A549 (cell line): ENCODE results near the gene PRDM11. TPM values are rescaled to one million over a fixed set of nuclear protein-coding genes. Genes with fewer than 3 reads are reported as not detected.

Source experiments
- ATAC-seq, 2 experiments: fragments of 200-7000 bp in 1 of 2; fragments of >200 bp in 1 of 2; cut with Nextera tagmentation in 1 of 2; cut with Tn5 transposase in 1 of 2; 3 replicates each; pipeline versions ENCODE4 v1.8.0 to v1.9.1; 2018 to 2020; ENCODE audit warnings: mild to moderate bottlenecking in 1 of 2, moderate library complexity in 1 of 2
- CTCF ChIA-PET: fragments of 300-600 bp; sonication (Branson Sonifier 250); formaldehyde crosslinking; extraction: SDS; loops from one replicate; lab custom pipeline; 2021; ENCODE audit warnings: antibody characterized with exemption, inconsistent platforms; lab: Yijun Ruan, JAX
- POLR2A ChIA-PET: fragments of 350-600 bp; formaldehyde crosslinking; extraction: SDS; loops from one replicate; lab custom pipeline; 2021; ENCODE audit warnings: antibody characterized with exemption, inconsistent platforms; lab: Yijun Ruan, JAX
- DNase-seq, 2 experiments: peaks; one replicate each; pipeline versions ENCODE4 v3.0.0 to v3.0.0-alpha.2; 2011 to 2016; ENCODE audit warnings: low read depth in 1 of 2, low spot score in 1 of 2
- FAIRE-seq: peaks from 2 replicates; lab custom pipeline; 2011; peaks lifted over from hg19 to GRCh38; lab: Jason Lieb, UNC
- H3K27ac ChIP-seq, 2 experiments: fragments of >200 bp; sonication (Bioruptor Twin); formaldehyde crosslinking; 3 replicates each; pipeline ENCODE4 v1.5.1; 2016 to 2017
- H3K4me1 ChIP-seq: fragments of >200 bp; sonication (Bioruptor Twin); formaldehyde crosslinking; 3 replicates; pipeline ENCODE4 v1.6.1; 2016
- H3K4me2 ChIP-seq: fragments of >200 bp; sonication (Bioruptor Twin); formaldehyde crosslinking; 3 replicates; pipeline ENCODE4 v1.6.1; 2016
- H3K4me3 ChIP-seq: fragments of >200 bp; sonication (Bioruptor Twin); formaldehyde crosslinking; 3 replicates; pipeline ENCODE4 v1.5.1; 2016
- H3K9me3 ChIP-seq: fragments of >200 bp; sonication (Bioruptor Twin); formaldehyde crosslinking; 3 replicates; pipeline ENCODE4 v1.6.1; 2016
- BHLHE40 ChIP-seq: IDR thresholded peaks from 2 replicates; pipeline ENCODE4 v1.6.1; 2012; ENCODE audit warnings: low read depth, low read length, inconsistent platforms
- CBX8 ChIP-seq: fragments of 200-600 bp; sonication (generic); IDR thresholded peaks from 2 replicates; pipeline ENCODE4 v1.6.1; 2016
- CEBPB ChIP-seq, 2 experiments: fragments of >200 bp in 1 of 2; sonication (Bioruptor Twin) in 1 of 2; formaldehyde crosslinking in 1 of 2; IDR thresholded peaks; 2 replicates each; pipeline ENCODE4 v1.6.1; 2012 to 2016
- CHD2 ChIP-seq: fragments of 150-350 bp; IDR thresholded peaks from 2 replicates; pipeline ENCODE4 v1.6.1; 2014; ENCODE audit warnings: low read length; ENCODE audit not compliant: partially characterized antibody
- EHF ChIP-seq: fragments of 250-450 bp; sonication (Bioruptor Pico); IDR thresholded peaks from 2 replicates; pipeline ENCODE4 v1.5.0; 2020; ENCODE audit warnings: mild to moderate bottlenecking
- EP300 ChIP-seq, 2 experiments: fragments of >200 bp; sonication (Bioruptor Twin); formaldehyde crosslinking; IDR thresholded peaks; 2 replicates in 1 of 2; 3 replicates in 1 of 2; pipeline ENCODE4 v1.6.1; 2016 to 2017
- ESRRA ChIP-seq: fragments of 150-350 bp; IDR thresholded peaks from 2 replicates; pipeline ENCODE4 v1.6.1; 2014; ENCODE audit warnings: mild to moderate bottlenecking, low read length, borderline replicate concordance
- FOSB ChIP-seq: fragments of 250-450 bp; sonication (Bioruptor Pico); IDR thresholded peaks from 2 replicates; pipeline ENCODE4 v1.5.0; 2020; ENCODE audit warnings: mild to moderate bottlenecking, moderate library complexity
- FOSL2 ChIP-seq, 2 experiments: fragments of 450-650 bp in 1 of 2; fragments of >200 bp in 1 of 2; sonication (Bioruptor Twin) in 1 of 2; formaldehyde crosslinking; IDR thresholded peaks; 2 replicates each; pipeline versions ENCODE4 v1.5.0 to v1.6.1; 2016 to 2020; ENCODE audit warnings: mild to moderate bottlenecking in 1 of 2, moderate library complexity in 1 of 2
- GATA3 ChIP-seq: IDR thresholded peaks from 2 replicates; pipeline ENCODE4 v1.6.1; 2012; ENCODE audit warnings: borderline replicate concordance
- HDAC2 ChIP-seq: fragments of 200-600 bp; sonication (generic); IDR thresholded peaks from 2 replicates; pipeline ENCODE4 v1.6.1; 2016
- HOXA7 ChIP-seq: fragments of 250-450 bp; sonication (Bioruptor Pico); IDR thresholded peaks from 2 replicates; pipeline ENCODE4 v1.5.0; 2020; ENCODE audit warnings: mild to moderate bottlenecking, moderate library complexity
- HOXB5 ChIP-seq: fragments of 250-450 bp; sonication (Bioruptor Pico); IDR thresholded peaks from 2 replicates; pipeline ENCODE4 v1.5.0; 2020; ENCODE audit warnings: mild to moderate bottlenecking, moderate library complexity
- JUNB ChIP-seq: fragments of >200 bp; sonication (Bioruptor Twin); formaldehyde crosslinking; IDR thresholded peaks from 2 replicates; pipeline ENCODE4 v1.6.1; 2016
- POLR2A ChIP-seq: IDR thresholded peaks from 2 replicates; pipeline ENCODE4 v1.6.1; 2012; ENCODE audit warnings: mild to moderate bottlenecking, low read length
- POLR2AphosphoS2 ChIP-seq: conservative IDR thresholded peaks from 2 replicates; pipeline ENCODE4 v1.6.1; 2012; ENCODE audit warnings: low read length, improper control_type of control experiment, inconsistent platforms
- RAD21 ChIP-seq, 2 experiments: fragments of >200 bp in 1 of 2; sonication (Bioruptor Twin) in 1 of 2; formaldehyde crosslinking in 1 of 2; IDR thresholded peaks in 1 of 2; conservative IDR thresholded peaks in 1 of 2; 2 replicates in 1 of 2; 3 replicates in 1 of 2; pipeline ENCODE4 v1.6.1; 2012 to 2018; ENCODE audit warnings: inconsistent platforms in 1 of 2
- RCOR1 ChIP-seq: fragments of 150-350 bp; IDR thresholded peaks from 2 replicates; pipeline ENCODE4 v1.6.1; 2014; ENCODE audit warnings: antibody characterized with exemption, low read length, low read depth
- RFX5 ChIP-seq: fragments of 450-650 bp; IDR thresholded peaks from 2 replicates; pipeline ENCODE4 v1.7.1; 2014; ENCODE audit warnings: antibody characterized with exemption, mild to moderate bottlenecking, moderate library complexity
- SMC3 ChIP-seq: fragments of >200 bp; sonication (Bioruptor Twin); formaldehyde crosslinking; IDR thresholded peaks from 3 replicates; pipeline ENCODE4 v1.6.1; 2018; ENCODE audit warnings: inconsistent platforms
- SREBF2 ChIP-seq: fragments of 450-650 bp; IDR thresholded peaks from 2 replicates; pipeline ENCODE4 v1.6.1; 2014; ENCODE audit warnings: mild to moderate bottlenecking, moderate library complexity
- TFCP2L1 ChIP-seq: fragments of 250-450 bp; sonication (Bioruptor Pico); IDR thresholded peaks from 2 replicates; pipeline ENCODE4 v1.5.0; 2021; ENCODE audit warnings: mild to moderate bottlenecking
- ZC3H11A ChIP-seq: fragments of 450-650 bp; IDR thresholded peaks from 2 replicates; pipeline ENCODE4 v1.6.1; 2014; ENCODE audit warnings: antibody characterized with exemption, mild to moderate bottlenecking
- ZFP36 ChIP-seq: fragments of 450-650 bp; IDR thresholded peaks from 2 replicates; pipeline ENCODE4 v1.6.1; 2014; ENCODE audit warnings: borderline replicate concordance; ENCODE audit not compliant: partially characterized antibody
- ZSCAN20 ChIP-seq: fragments of 250-450 bp; sonication (Bioruptor Pico); IDR thresholded peaks from 2 replicates; pipeline ENCODE4 v1.8.0; 2022; ENCODE audit warnings: mild to moderate bottlenecking, moderate library complexity
- WGBS: methylation state at CpG from one replicate; pipeline ENCODE4 v1.1.6; 2017; ENCODE audit errors: missing lambda C conversion rate; 5-methylcytosine and 5-hydroxymethylcytosine counted together
- polyA plus RNA-seq, 4 experiments: library from polyadenylated mRNA; depleted of rRNA in 3 of 4; stranded (reverse); fragments of >200 nt; fragmentation: RNase III in 1 of 4; extraction: RNeasy Plus Mini Kit Qiagen cat#74134 plus additional on column Dnase treatment in 1 of 4; gene quantifications; 2 replicates in 3 of 4; 3 replicates in 1 of 4; pipeline ENCODE4 v1.2.3, GENCODE V29; 2011 to 2017
- TF ChIP-seq, protein P1 (sequence below): fragments of 450-650 bp; IDR thresholded peaks from 2 replicates; pipeline ENCODE4 v1.6.1; 2014; ENCODE audit warnings: antibody characterized with exemption
- TF ChIP-seq, protein P2 (sequence below): fragments of >200 bp; sonication (Bioruptor Twin); formaldehyde crosslinking; IDR thresholded peaks from 3 replicates; pipeline ENCODE4 v1.5.1; 2016
- TF ChIP-seq, protein P3 (sequence below): fragments of 250-450 bp; sonication (Bioruptor Pico); IDR thresholded peaks from 2 replicates; pipeline ENCODE4 v1.5.0; 2021; ENCODE audit warnings: mild to moderate bottlenecking, moderate library complexity, borderline replicate concordance
- TF ChIP-seq, protein P4 (sequence below): fragments of 150-350 bp; IDR thresholded peaks from 2 replicates; pipeline ENCODE4 v1.6.1; 2014; ENCODE audit warnings: low read depth, mild to moderate bottlenecking, low read length
- TF ChIP-seq, protein P5 (sequence below): fragments of 250-450 bp; sonication (Bioruptor Pico); IDR thresholded peaks from 2 replicates; pipeline ENCODE4 v1.5.0; 2020; ENCODE audit warnings: low read depth, mild to moderate bottlenecking, moderate library complexity
- TF ChIP-seq, protein P6 (sequence below): fragments of >200 bp; sonication (Bioruptor Twin); formaldehyde crosslinking; IDR thresholded peaks from 2 replicates; pipeline ENCODE4 v1.6.1; 2016
- TF ChIP-seq, protein P7 (sequence below): IDR thresholded peaks from 2 replicates; pipeline ENCODE4 v1.6.1; 2012; ENCODE audit warnings: low read depth, borderline replicate concordance

PRDM11 gene
- polyA plus RNA-seq, 2 of the 4 experiments (the other 2 are of a cell fraction), result 4.3 to 5.3 TPM

DNA sequence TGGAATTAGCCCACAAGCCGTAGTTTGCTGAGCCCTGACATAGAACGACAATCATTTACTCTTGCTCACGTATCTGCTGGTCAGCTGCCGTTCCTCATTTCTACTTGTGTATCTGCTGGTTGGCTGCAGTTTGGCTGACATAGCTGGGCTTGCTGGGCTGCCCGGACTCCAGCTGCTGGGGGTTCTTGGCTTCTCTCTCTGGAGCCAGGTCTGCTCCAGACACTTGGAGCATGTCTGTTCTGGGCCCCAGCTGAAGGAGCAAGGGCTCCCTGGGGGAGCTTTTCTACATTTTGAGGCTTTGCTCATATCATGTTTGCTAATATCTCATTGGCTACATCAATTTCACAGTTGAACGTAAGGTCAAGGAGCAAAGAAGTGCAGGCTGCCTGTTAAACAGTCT lies 47.3 kb downstream of the PRDM11 start:
- ATAC-seq (no peak), DNase-seq (no peak), FAIRE-seq (no peak)
- no peaks in the 10 kb centered on the region for H3K4me1 ChIP-seq
- CTCF ChIA-PET, result interaction anchor here (0.8 to 4.1 kb wide), 4 partner anchors 9 to 83 kb away, joined by 4 to 23 read pairs (median 4); no protein-coding TSS in a partner anchor
- H3K4me2 ChIP-seq, result no peak overlapping the region
- H3K27ac ChIP-seq, result no peak overlapping the region
- TF ChIP-seq EP300 (IDR thresholded peaks at IDR 0.05) (no peak), CBX8 (no peak), RCOR1 (no peak), SMC3 (no peak), FOSL2 (IDR thresholded peaks at IDR 0.05) (no peak), FOSL2 (CRISPR knock-in tag; IDR thresholded peaks at IDR 0.05) (no peak), JUNB (no peak), SREBF2 (no peak), RFX5 (no peak), HDAC2 (no peak), TFCP2L1 (CRISPR knock-in tag) (no peak), CEBPB (IDR thresholded peaks at IDR 0.05) (no peak), POLR2A (no peak), FOSB (no peak), ZC3H11A (no peak), RAD21 (conservative IDR thresholded peaks at IDR 0.05 in 1 of 2, IDR thresholded peaks at IDR 0.05 in 1 of 2) (no peak), ZFP36 (no peak)
- TF ChIP-seq, protein P1, sequence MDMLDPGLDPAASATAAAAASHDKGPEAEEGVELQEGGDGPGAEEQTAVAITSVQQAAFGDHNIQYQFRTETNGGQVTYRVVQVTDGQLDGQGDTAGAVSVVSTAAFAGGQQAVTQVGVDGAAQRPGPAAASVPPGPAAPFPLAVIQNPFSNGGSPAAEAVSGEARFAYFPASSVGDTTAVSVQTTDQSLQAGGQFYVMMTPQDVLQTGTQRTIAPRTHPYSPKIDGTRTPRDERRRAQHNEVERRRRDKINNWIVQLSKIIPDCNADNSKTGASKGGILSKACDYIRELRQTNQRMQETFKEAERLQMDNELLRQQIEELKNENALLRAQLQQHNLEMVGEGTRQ, result no peak
- TF ChIP-seq, protein P2, sequence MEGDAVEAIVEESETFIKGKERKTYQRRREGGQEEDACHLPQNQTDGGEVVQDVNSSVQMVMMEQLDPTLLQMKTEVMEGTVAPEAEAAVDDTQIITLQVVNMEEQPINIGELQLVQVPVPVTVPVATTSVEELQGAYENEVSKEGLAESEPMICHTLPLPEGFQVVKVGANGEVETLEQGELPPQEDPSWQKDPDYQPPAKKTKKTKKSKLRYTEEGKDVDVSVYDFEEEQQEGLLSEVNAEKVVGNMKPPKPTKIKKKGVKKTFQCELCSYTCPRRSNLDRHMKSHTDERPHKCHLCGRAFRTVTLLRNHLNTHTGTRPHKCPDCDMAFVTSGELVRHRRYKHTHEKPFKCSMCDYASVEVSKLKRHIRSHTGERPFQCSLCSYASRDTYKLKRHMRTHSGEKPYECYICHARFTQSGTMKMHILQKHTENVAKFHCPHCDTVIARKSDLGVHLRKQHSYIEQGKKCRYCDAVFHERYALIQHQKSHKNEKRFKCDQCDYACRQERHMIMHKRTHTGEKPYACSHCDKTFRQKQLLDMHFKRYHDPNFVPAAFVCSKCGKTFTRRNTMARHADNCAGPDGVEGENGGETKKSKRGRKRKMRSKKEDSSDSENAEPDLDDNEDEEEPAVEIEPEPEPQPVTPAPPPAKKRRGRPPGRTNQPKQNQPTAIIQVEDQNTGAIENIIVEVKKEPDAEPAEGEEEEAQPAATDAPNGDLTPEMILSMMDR, result no peak
- TF ChIP-seq, protein P3, sequence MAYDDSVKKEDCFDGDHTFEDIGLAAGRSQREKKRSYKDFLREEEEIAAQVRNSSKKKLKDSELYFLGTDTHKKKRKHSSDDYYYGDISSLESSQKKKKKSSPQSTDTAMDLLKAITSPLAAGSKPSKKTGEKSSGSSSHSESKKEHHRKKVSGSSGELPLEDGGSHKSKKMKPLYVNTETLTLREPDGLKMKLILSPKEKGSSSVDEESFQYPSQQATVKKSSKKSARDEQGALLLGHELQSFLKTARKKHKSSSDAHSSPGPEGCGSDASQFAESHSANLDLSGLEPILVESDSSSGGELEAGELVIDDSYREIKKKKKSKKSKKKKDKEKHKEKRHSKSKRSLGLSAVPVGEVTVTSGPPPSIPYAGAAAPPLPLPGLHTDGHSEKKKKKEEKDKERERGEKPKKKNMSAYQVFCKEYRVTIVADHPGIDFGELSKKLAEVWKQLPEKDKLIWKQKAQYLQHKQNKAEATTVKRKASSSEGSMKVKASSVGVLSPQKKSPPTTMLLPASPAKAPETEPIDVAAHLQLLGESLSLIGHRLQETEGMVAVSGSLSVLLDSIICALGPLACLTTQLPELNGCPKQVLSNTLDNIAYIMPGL (CRISPR knock-in tag), result no peak
- TF ChIP-seq, protein P4, sequence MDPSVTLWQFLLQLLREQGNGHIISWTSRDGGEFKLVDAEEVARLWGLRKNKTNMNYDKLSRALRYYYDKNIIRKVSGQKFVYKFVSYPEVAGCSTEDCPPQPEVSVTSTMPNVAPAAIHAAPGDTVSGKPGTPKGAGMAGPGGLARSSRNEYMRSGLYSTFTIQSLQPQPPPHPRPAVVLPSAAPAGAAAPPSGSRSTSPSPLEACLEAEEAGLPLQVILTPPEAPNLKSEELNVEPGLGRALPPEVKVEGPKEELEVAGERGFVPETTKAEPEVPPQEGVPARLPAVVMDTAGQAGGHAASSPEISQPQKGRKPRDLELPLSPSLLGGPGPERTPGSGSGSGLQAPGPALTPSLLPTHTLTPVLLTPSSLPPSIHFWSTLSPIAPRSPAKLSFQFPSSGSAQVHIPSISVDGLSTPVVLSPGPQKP, result no peak
- WGBS, result 97% methylated on average over 6 of the region's 6 CpGs
- POLR2A ChIA-PET, result no interaction called here
- peaks cover 12% of the 10 kb centered on the region for H3K9me3 ChIP-seq
- no peak overlapping the region for H3K4me3 ChIP-seq

DNA sequence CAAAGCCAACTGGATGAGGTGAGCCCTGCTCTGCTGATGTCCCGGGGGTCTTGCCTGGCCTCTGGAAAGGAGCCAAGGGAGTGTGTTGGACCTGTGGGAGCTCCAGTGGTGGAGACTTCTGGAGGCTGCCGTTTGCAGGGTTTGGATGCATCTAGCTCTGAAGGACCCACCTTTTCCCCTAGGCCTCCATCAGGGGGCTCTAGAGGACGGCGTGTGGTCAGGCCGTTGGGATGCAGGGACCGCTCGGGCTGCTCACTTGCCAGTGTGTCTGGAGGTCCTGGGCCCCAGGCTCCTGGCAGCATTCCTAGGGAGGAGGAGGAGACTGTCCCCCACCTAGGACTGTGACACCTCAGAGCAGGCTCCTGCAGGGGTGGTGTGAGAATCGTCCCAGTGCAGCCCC lies 58.3 kb downstream of the PRDM11 start:
- Histone ChIP-seq H3K27ac (no peak overlapping the region), H3K9me3 (no peaks in the 10 kb centered on the region), H3K4me3 (no peak overlapping the region), H3K4me1 (no peaks in the 10 kb centered on the region), H3K4me2 (no peak overlapping the region)
- FAIRE-seq (no peak), ATAC-seq (peak in 1 of 2 experiments; percentile 51; a peak in 1 of 6 replicates), DNase-seq (no peak)
- POLR2A ChIA-PET, result no interaction called here
- WGBS, result 73% methylated on average over 6 of the region's 8 CpGs
- CTCF ChIA-PET, result interaction anchor here (0.6 to 1.1 kb wide), 2 partner anchors 94 to 789 kb away, joined by 3 read pairs; no protein-coding TSS in a partner anchor
- TF ChIP-seq EHF (CRISPR knock-in tag), result no peak
- no peak for TF ChIP-seq ESRRA
- TF ChIP-seq, protein P5, sequence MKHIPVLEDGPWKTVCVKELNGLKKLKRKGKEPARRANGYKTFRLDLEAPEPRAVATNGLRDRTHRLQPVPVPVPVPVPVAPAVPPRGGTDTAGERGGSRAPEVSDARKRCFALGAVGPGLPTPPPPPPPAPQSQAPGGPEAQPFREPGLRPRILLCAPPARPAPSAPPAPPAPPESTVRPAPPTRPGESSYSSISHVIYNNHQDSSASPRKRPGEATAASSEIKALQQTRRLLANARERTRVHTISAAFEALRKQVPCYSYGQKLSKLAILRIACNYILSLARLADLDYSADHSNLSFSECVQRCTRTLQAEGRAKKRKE (CRISPR knock-in tag), result no peak
- TF ChIP-seq ZSCAN20, result no peak
- no peak for TF ChIP-seq BHLHE40
- TF ChIP-seq, protein P1, result no peak
- TF ChIP-seq POLR2AphosphoS2, result no peak
- TF ChIP-seq CHD2, result no peak
- no peak for TF ChIP-seq HOXA7
- TF ChIP-seq, protein P6, sequence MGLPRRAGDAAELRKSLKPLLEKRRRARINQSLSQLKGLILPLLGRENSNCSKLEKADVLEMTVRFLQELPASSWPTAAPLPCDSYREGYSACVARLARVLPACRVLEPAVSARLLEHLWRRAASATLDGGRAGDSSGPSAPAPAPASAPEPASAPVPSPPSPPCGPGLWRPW, result no peak
- no peak for TF ChIP-seq HOXB5 (CRISPR knock-in tag)
- no peak for TF ChIP-seq GATA3
- TF ChIP-seq, protein P7, sequence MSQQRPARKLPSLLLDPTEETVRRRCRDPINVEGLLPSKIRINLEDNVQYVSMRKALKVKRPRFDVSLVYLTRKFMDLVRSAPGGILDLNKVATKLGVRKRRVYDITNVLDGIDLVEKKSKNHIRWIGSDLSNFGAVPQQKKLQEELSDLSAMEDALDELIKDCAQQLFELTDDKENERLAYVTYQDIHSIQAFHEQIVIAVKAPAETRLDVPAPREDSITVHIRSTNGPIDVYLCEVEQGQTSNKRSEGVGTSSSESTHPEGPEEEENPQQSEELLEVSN, result no peak
